GM19023 (cell line): ENCODE measurements around the gene ZNF519.

Experiments used
- ATAC-seq: cut with Tn5 transposase; IDR thresholded peaks from one replicate; pipeline ENCODE4 v1.9.1; 2021; ENCODE audit warnings: mild to moderate bottlenecking, moderate library complexity; ENCODE audit not compliant: unreplicated experiment

The ZNF519 gene

GRCh38 chr18:14100503-14101286, 31.5 kb downstream of the ZNF519 start:
- ATAC-seq, result no peak

- no peak for ATAC-seq
Measured at GRCh38 chr18:14098428-14098827, 33.8 kb downstream of the ZNF519 start.

GRCh38 chr18:14097761-14098160, 34.5 kb downstream of the ZNF519 start:
- ATAC-seq, result no peak

- ATAC-seq, result no peak
Measured at GRCh38 chr18:14093307-14093915, 38.8 kb downstream of the ZNF519 start.

GRCh38 chr18:14092625-14093306, 39.5 kb downstream of the ZNF519 start:
- ATAC-seq, result no peak

GRCh38 chr18:14089781-14090180, 42.5 kb downstream of the ZNF519 start:
- no peak for ATAC-seq

GRCh38 chr18:14089191-14089590, 43.0 kb downstream of the ZNF519 start:
- no peak for ATAC-seq

- peak; percentile 69 for ATAC-seq
Measured at GRCh38 chr18:14086458-14087231, 45.6 kb downstream of the ZNF519 start.

- no peak for ATAC-seq
Measured at GRCh38 chr18:14085770-14086457, 46.3 kb downstream of the ZNF519 start.

- ATAC-seq, result no peak
Measured at GRCh38 chr18:14075196-14075595, 57.0 kb downstream of the ZNF519 start.

- no peak for ATAC-seq
Measured at GRCh38 chr18:14074187-14074586, 58.0 kb downstream of the ZNF519 start.

- ATAC-seq, result no peak
Measured at GRCh38 chr18:14053661-14054060, 78.6 kb downstream of the ZNF519 start.
